Measurements from ENCODE around the gene NTM.

NTM gene

GRCh38 chr11:131829725-131830124 lies 459.3 kb downstream of the NTM start:
- no peak for DNase-seq (ENCODE audit: insufficient read length, low spot score)
- FAIRE-seq, result no peak
- TF ChIP-seq, protein P1, sequence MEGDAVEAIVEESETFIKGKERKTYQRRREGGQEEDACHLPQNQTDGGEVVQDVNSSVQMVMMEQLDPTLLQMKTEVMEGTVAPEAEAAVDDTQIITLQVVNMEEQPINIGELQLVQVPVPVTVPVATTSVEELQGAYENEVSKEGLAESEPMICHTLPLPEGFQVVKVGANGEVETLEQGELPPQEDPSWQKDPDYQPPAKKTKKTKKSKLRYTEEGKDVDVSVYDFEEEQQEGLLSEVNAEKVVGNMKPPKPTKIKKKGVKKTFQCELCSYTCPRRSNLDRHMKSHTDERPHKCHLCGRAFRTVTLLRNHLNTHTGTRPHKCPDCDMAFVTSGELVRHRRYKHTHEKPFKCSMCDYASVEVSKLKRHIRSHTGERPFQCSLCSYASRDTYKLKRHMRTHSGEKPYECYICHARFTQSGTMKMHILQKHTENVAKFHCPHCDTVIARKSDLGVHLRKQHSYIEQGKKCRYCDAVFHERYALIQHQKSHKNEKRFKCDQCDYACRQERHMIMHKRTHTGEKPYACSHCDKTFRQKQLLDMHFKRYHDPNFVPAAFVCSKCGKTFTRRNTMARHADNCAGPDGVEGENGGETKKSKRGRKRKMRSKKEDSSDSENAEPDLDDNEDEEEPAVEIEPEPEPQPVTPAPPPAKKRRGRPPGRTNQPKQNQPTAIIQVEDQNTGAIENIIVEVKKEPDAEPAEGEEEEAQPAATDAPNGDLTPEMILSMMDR (IDR thresholded peaks at IDR 0.05; ENCODE audit: insufficient read depth, missing control alignments), result no peak

GRCh38 chr11:131832079-131832478 lies 461.7 kb downstream of the NTM start:
- DNase-seq (ENCODE audit: insufficient read length, low spot score) (no peak), FAIRE-seq (no peak)
- TF ChIP-seq, protein P1 (IDR thresholded peaks at IDR 0.05; ENCODE audit: insufficient read depth, missing control alignments), result no peak

DNA sequence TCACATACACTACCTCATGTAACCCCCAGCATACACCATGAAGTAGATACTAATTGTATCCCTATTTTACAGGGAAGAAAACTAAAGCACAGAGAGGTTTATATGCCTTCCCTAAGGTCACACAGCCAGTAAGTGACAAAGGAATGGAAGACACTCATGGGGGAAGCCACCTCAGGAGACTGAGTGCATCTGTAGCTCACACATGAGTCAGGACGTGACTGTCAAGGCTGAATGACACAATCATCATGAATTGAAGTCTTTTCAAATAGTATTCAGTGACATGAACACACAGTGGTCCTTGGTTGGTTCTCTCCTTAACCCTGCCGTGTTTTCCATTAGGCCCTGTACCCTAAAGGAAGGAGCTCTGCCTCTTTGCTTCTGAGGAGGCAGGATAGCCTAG lies 463.0 kb downstream of the NTM start:
- TF ChIP-seq, protein P1 (IDR thresholded peaks at IDR 0.05; ENCODE audit: insufficient read depth, missing control alignments), result no peak
- no peak for DNase-seq (ENCODE audit: insufficient read length, low spot score)
- FAIRE-seq, result no peak

GRCh38 chr11:131837562-131837961 lies 467.1 kb downstream of the NTM start:
- DNase-seq (ENCODE audit: insufficient read length, low spot score), result no peak
- TF ChIP-seq, protein P1 (IDR thresholded peaks at IDR 0.05; ENCODE audit: insufficient read depth, missing control alignments), result no peak
- FAIRE-seq, result no peak

GRCh38 chr11:131838016-131838415 lies 467.6 kb downstream of the NTM start:
- FAIRE-seq, result no peak
- DNase-seq (ENCODE audit: insufficient read length, low spot score), result no peak
- TF ChIP-seq, protein P1 (IDR thresholded peaks at IDR 0.05; ENCODE audit: insufficient read depth, missing control alignments), result no peak

DNA sequence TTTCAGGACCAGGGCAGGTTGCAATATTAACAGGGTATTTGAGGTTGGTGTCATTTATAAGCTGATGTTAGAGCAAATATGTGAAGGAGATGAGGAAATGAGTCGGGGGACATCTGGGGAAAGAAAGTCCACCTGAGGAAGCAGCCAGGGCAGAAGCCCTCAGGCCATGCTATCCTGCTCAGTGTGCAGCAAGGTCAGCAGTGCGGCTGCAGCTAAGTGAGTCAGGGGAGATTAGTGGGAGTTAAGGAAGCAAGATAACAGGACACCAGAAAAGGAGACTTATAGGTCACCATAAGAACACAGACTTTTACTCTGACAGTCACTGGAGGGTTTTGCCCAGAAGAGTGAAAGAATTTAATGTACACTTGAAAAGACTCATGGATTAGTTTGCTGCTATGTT lies 468.9 kb downstream of the NTM start:
- TF ChIP-seq, protein P1 (IDR thresholded peaks at IDR 0.05; ENCODE audit: insufficient read depth, missing control alignments), result no peak
- no peak for DNase-seq (ENCODE audit: insufficient read length, low spot score)
- FAIRE-seq, result no peak

- TF ChIP-seq, protein P1 (IDR thresholded peaks at IDR 0.05; ENCODE audit: insufficient read depth, missing control alignments), result no peak
Measured at GRCh38 chr11:131840545-131840944, 470.1 kb downstream of the NTM start.

More at GRCh38 chr11:131840545-131840944, 470.1 kb downstream of the NTM start:
- DNase-seq (ENCODE audit: insufficient read length, low spot score) (no peak), FAIRE-seq (no peak)
